ENCODE data around the gene GRAMD1B.

- TF ChIP-seq CTCF (IDR thresholded peaks at IDR 0.05; ENCODE audit: poor library complexity) (no peak), EZH2 (IDR thresholded peaks at IDR 0.05; ENCODE audit: borderline replicate concordance) (no peak), EZH2phosphoT487 (IDR thresholded peaks at IDR 0.05; ENCODE audit: low read depth, severe bottlenecking, unreplicated experiment) (no peak)
Observed at GRCh38 chr11:123484448-123484847, 54.4 kb downstream of the GRAMD1B start.
